Testis (tissue), 3 donors: ENCODE measurements around the gene PLA2G3. TPM values are rescaled to one million over a fixed set of nuclear protein-coding genes. Genes with fewer than 3 reads are reported as not detected.

Source experiments
- DNase-seq: peaks from one replicate; pipeline ENCODE4 v3.0.0-alpha.2; 2019
- H3K27ac ChIP-seq, 2 donors: fragments of 200-600 bp; sonication (generic); one replicate each; pipeline ENCODE4 v1.5.1; 2019
- H3K27me3 ChIP-seq: fragments of 200-600 bp; sonication (generic); one replicate; pipeline ENCODE4 v1.5.1; 2019
- H3K36me3 ChIP-seq: fragments of 200-600 bp; sonication (generic); one replicate; pipeline ENCODE4 v1.5.1; 2017; ENCODE audit warnings: low read depth; ENCODE audit errors: missing control alignments
- H3K4me1 ChIP-seq: fragments of 200-600 bp; sonication (generic); one replicate; pipeline ENCODE4 v1.5.1; 2019
- H3K4me3 ChIP-seq, 2 donors: fragments of 200-600 bp; sonication (generic); one replicate each; pipeline ENCODE4 v1.5.1; 2017 to 2019
- H3K9me3 ChIP-seq: fragments of 200-600 bp; sonication (generic); one replicate; pipeline ENCODE4 v1.5.1; 2017
- POLR2A ChIP-seq: fragments of 450-650 bp; IDR thresholded peaks from one replicate; pipeline ENCODE4 v1.6.1; 2017; ENCODE audit warnings: antibody characterized with exemption, mild to moderate bottlenecking, moderate library complexity
- WGBS, 2 donors: methylation state at CpG; one replicate each; pipeline ENCODE4 v1.1.5; 2018; 5-methylcytosine and 5-hydroxymethylcytosine counted together
- intact Hi-C: fragments of 100-400 bp; cut with DNase I; formaldehyde crosslinking; loops from one replicate; pipeline ENCODE4 v1.15.1; 2023; ENCODE audit warnings: low total_unique reads
- polyA plus RNA-seq: library from polyadenylated mRNA; stranded (reverse); fragments of 350-450 nt; fragmentation: Illumina TruSeq; extraction: RNeasy Lipid Tissue Mini Kit (QIAGEN cat#74804); gene quantifications from one replicate; pipeline ENCODE4 v1.2.3, GENCODE V29; 2014; ENCODE audit warnings: low read depth, low replicate concordance; ENCODE audit not compliant: insufficient read depth
- total RNA-seq, 2 donors: library from RNA; depleted of rRNA; stranded (reverse); fragments of >200 nt; gene quantifications; one replicate each; pipeline ENCODE4 v1.2.3, GENCODE V29; 2016
- TF ChIP-seq, protein P1 (sequence below), 3 experiments: fragments of 450-650 bp in 2 of 3; fragments of 200-600 bp in 1 of 3; sonication (generic) in 1 of 3; IDR thresholded peaks; one replicate each; pipeline ENCODE4 v1.5.1; 2016 to 2019; ENCODE audit warnings: antibody characterized with exemption in 3 of 3, mild to moderate bottlenecking in 2 of 3, moderate library complexity in 1 of 3

Gene PLA2G3
- total and polyA plus RNA-seq, 3 donors from 2014 or later: 0.44 to 0.68 (median 0.55) TPM

DNA sequence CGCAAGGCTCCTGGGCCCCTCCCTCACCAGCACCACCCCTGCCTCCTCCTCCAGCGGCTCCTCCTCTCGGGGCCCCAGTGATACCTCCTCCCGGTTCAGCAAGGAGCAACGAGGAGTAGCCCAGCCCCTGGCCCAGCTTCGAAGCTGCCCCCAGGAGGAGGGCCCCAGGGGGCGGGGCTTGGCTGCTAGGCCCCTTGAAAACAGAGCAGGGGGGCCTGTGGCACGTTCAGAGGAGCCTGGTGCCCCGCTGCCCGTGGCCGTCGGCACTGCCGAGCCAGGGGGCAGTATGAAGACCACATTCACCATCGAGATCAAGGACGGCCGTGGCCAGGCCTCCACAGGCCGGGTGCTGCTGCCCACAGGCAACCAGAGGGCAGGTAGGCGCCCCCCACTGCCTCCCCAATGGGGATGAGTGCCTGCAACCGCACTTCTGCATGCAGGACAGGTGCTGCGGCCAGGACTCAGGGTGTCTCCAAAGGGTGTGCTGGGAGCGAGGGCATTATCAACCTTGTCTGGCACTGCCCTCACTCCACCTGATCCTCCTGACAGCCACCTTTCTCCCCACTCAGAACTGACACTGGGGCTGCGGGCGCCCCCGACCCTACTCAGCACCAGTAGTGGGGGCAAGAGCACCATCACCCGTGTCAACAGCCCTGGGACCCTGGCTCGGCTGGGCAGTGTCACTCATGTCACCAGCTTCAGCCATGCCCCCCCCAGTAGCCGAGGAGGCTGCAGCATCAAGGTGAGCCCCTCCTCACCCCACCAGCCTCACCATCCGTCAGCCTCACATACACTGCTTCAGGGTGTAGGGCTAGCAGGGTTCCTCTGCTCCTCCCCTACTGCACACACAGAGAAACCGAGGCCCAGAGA is 49.0 kb downstream of the PLA2G3 start:
- intact Hi-C loops: loop anchor here (10.0 kb wide), 1 partner anchor 53 kb away; the partner anchor contains the start of gene PLA2G3
- H3K4me3 ChIP-seq: no peak overlapping the region
- no peaks in the 10 kb centered on the region for H3K4me1 ChIP-seq
- WGBS, 2 donors: 52 to 76% methylated on average over 13 to 29 of the region's 29 CpGs
- DNase-seq: no peak
- H3K27me3 ChIP-seq: no peaks in the 10 kb centered on the region
- no peaks in the 10 kb centered on the region for H3K9me3 ChIP-seq
- peak overlapping the region in 1 of 2 donors; percentile 39 for H3K27ac ChIP-seq
- TF ChIP-seq, protein P1, sequence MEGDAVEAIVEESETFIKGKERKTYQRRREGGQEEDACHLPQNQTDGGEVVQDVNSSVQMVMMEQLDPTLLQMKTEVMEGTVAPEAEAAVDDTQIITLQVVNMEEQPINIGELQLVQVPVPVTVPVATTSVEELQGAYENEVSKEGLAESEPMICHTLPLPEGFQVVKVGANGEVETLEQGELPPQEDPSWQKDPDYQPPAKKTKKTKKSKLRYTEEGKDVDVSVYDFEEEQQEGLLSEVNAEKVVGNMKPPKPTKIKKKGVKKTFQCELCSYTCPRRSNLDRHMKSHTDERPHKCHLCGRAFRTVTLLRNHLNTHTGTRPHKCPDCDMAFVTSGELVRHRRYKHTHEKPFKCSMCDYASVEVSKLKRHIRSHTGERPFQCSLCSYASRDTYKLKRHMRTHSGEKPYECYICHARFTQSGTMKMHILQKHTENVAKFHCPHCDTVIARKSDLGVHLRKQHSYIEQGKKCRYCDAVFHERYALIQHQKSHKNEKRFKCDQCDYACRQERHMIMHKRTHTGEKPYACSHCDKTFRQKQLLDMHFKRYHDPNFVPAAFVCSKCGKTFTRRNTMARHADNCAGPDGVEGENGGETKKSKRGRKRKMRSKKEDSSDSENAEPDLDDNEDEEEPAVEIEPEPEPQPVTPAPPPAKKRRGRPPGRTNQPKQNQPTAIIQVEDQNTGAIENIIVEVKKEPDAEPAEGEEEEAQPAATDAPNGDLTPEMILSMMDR (IDR thresholded peaks at IDR 0.05): no peak
- no peak for TF ChIP-seq POLR2A
- no peaks in the 10 kb centered on the region for H3K36me3 ChIP-seq

DNA sequence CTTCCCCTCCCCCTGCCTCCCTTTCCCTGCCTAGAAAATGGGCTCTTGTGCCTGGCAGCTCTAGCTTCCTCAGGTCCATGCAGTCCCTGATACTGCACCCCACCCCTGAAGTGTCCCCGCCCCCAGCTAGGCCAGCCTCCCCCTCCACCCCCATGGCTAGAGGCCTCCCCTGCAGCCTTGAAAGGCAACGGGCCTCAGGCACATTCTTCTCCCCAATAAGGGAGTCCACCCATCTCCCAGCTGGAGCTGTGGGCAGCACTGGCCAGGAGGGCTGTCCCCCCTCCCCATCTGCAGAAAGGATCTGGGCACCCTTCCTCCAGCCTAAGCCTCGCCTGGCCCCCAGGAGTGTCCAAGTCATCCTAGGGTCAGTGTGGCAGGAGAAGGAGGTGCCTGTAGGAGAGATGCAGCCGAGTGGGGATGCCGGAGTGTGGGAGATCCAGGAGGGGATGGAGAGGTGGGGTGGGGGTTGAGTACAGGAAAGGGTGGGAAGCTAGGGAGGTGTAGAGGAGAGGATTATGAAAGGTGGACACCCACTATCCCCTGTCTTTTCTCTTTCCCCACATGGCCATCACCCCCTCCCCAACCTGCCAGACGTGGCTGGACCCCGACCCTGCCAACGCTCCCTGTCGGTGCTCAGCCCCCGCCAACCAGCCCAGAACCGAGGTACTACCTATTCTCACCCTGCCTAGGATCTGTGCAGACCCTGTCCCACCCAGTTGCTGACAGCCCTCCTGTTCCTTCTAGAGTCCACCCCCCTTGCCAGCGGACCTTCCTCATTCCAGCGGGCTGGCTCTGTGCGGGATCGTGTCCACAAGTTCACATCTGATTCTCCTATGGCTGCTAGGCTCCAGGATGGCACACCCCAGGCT is 49.9 kb downstream of the PLA2G3 start:
- no peaks in the 10 kb centered on the region for H3K9me3 ChIP-seq
- WGBS, 2 donors: 81% methylated on average over 14 to 15 of the region's 15 CpGs
- H3K27ac ChIP-seq: peak overlapping the region in 1 of 2 donors; percentile 45
- no peak overlapping the region for H3K4me3 ChIP-seq
- TF ChIP-seq, protein P1 (IDR thresholded peaks at IDR 0.05): no peak
- no peak for TF ChIP-seq POLR2A
- intact Hi-C loops: loop anchor here (10.0 kb wide), 1 partner anchor 54 kb away; the partner anchor contains the start of gene PLA2G3
- peaks cover 7% of the 10 kb centered on the region for H3K4me1 ChIP-seq
- H3K27me3 ChIP-seq: no peaks in the 10 kb centered on the region
- no peak for DNase-seq
- no peaks in the 10 kb centered on the region for H3K36me3 ChIP-seq

DNA sequence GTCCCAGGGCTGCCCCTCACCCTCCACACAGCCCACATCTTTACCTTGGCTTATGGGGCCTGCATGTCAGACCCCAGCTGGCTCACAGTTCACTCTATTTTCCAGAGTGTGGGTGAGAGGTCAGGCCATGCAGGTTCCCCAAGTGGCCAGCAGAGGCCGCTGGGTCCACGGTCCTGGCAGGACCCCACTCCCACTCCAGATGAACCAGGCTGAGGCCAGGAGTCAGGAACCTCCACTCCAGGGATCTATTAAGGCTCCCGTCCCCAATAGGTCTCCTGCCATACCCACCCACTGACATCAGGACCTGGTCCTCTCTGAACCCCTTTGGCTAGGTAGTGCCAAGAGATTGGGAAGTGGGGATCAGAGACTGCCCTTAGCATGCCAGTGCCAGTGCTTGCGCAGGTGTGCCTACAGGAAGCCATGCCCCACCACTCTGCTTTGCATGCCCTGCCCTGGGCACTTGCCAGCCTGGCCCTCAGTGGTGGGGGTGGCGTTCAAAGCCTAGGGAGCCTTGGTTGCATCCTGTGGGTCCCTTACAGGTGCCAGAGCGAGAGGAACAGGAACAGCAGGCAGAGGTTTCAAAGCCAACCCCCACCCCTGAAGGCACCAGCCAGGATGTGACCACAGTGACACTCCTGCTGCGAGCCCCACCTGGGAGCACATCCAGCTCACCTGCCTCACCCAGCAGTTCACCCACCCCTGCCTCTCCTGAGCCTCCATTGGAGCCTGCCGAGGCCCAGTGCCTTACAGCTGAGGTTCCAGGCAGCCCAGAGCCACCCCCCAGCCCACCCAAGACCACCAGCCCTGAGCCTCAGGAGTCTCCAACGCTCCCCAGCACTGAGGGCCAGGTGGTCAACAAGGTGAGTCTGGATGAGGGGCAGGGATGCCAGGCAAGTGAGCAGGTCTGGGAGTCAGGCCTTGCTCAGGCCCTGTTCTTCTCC is 50.9 kb downstream of the PLA2G3 start:
- peak; percentile 54 for DNase-seq
- intact Hi-C loops: loop anchor here (5.0 to 10.0 kb wide), 2 partner anchors 55 to 142 kb away; partner anchors contain the start of gene PLA2G3
- peak overlapping the region in 1 of 2 donors; percentile 45 for H3K27ac ChIP-seq

More for the DNA sequence above, 50.9 kb downstream of the PLA2G3 start:
- Histone ChIP-seq H3K36me3 (no peaks in the 10 kb centered on the region), H3K27me3 (no peaks in the 10 kb centered on the region), H3K9me3 (no peaks in the 10 kb centered on the region), H3K4me1 (peaks cover 11% of the 10 kb centered on the region), H3K4me3 (no peak overlapping the region)
- TF ChIP-seq, protein P1 (IDR thresholded peaks at IDR 0.05): peak; percentile 66 to 77 (median 75)
- TF ChIP-seq POLR2A: no peak
- WGBS, 2 donors: 72 to 100% methylated on average over 2 to 9 of the region's 9 CpGs
